Ovary (tissue), 9 donors: ENCODE data around the gene PALLD. TPM values are rescaled to one million over a fixed set of nuclear protein-coding genes. Genes with fewer than 3 reads are reported as not detected.

Source experiments
- DNase-seq, 5 donors: peaks; one replicate each; pipeline ENCODE4 v3.0.0-alpha.2; 2019 to 2020
- H3K27ac ChIP-seq, 2 donors: fragments of 200-600 bp; one replicate each; pipeline versions ENCODE4 v1.5.1 to v1.8.0; 2019 to 2022
- H3K27me3 ChIP-seq: fragments of 200-600 bp; one replicate; pipeline ENCODE4 v1.8.0; 2022
- H3K36me3 ChIP-seq: fragments of 200-600 bp; sonication (generic); one replicate; pipeline ENCODE4 v1.5.1; 2019
- H3K4me1 ChIP-seq: one replicate; pipeline ENCODE4 v1.8.1; 2013; ENCODE audit warnings: mild to moderate bottlenecking, moderate library complexity; ENCODE audit not compliant: insufficient read depth
- H3K4me3 ChIP-seq: fragments of 200-600 bp; sonication (generic); one replicate; pipeline ENCODE4 v1.5.1; 2017
- H3K9me3 ChIP-seq, 2 donors: fragments of 200-600 bp in 1 of 2; sonication (generic) in 1 of 2; one replicate each; pipeline versions ENCODE4 v1.5.1 to v1.8.1; 2013 to 2019; ENCODE audit warnings: mild to moderate bottlenecking in 1 of 2, moderate library complexity in 1 of 2
- EP300 ChIP-seq: sonication (generic); formaldehyde crosslinking; IDR thresholded peaks from one replicate; pipeline ENCODE4 v1.6.1; 2017; ENCODE audit warnings: antibody characterized with exemption
- POLR2A ChIP-seq: fragments of 450-650 bp; IDR thresholded peaks from one replicate; pipeline ENCODE4 v1.6.1; 2017; ENCODE audit warnings: antibody characterized with exemption, mild to moderate bottlenecking, moderate library complexity
- WGBS, 3 donors: extraction: QIAGEN DNeasy Blood & Tissue Kit in 1 of 3; methylation state at CpG; one replicate each; pipeline versions ENCODE4 v1.1.5 to v1.1.7; 2013 to 2017; 5-methylcytosine and 5-hydroxymethylcytosine counted together
- intact Hi-C, 4 donors: fragments of 100-400 bp; cut with DNase I; formaldehyde crosslinking; loops; one replicate each; pipeline versions ENCODE4 v1.11.0 to v1.15.1; 2022 to 2023
- polyA plus RNA-seq, 2 donors: library from polyadenylated mRNA; stranded (reverse); fragments of 200-250 nt in 1 of 2; fragments of 350-450 nt in 1 of 2; fragmentation: Illumina TruSeq in 1 of 2; extraction: RNeasy Lipid Tissue Mini Kit (QIAGEN cat#74804) in 1 of 2; gene quantifications; one replicate each; pipeline ENCODE4 v1.2.3, GENCODE V29; 2013 to 2014
- total RNA-seq, 7 donors: library from RNA; depleted of rRNA in 2 of 7; stranded (reverse); fragments of >200 nt in 2 of 7; fragmentation: NEBNext Ultra II Directional in 3 of 7; extraction: Animal tissue kit (Norgen Biotek cat#: 25700) in 3 of 7; gene quantifications; one replicate each; pipeline versions ENCODE4 v1.1.0 to v1.2.4, GENCODE V29; 2016 to 2023
- TF ChIP-seq, protein P1 (sequence below), 3 donors: fragments of 450-650 bp in 2 of 3; fragments of 200-600 bp in 1 of 3; IDR thresholded peaks; one replicate each; pipeline versions ENCODE4 v1.5.1 to v1.8.0; 2016 to 2022; ENCODE audit warnings: antibody characterized with exemption in 3 of 3, mild to moderate bottlenecking in 1 of 3
- donor health status: DM: no; HTN: no; CAD: no; lungs with moderate emphysema.
- donor health status: DM: no; HTN: no; CAD: no.
- donor health status: Bipolar disorder and iron deficiency.
- donor health status: DM: yes; HTN: yes; CAD: no.
- donor health status: DM: no; HTN: no; CAD: no.
- donor health status: DM: yes; HTN: yes; CAD: no.

The PALLD gene
- total and polyA plus RNA-seq, 9 donors = 96.8 to 605 (median 137) TPM

DNA sequence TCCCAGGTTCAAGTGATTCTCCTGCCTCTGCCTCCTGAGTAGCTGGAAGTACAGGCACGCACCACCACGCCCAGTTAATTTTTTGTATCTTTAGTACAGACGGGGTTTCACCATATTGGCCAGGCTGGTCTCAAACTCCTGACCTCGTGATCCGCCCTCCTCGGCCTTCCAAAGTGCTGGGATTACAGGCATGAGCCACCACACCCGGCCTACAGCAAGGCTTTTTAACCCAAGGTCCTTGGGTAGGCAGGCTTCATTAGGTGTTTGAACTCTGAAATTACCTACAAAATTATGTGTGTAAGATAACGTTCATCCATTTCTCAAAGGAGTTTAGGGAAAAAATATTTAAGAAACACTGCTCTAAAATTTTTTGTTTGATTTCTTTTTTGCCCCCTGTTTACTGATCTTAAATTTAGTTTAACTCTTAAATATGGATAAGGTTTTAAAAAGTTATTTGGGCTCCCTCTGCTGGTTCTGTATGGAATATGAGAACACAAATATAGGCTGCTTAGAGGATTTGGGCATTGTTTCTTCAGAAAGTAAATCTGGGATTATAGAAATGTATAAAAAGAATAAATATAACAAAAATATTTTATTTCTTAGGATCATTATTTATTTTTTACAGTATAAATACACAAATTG is 420.4 kb downstream of the PALLD start:
- Histone ChIP-seq H3K4me3 (no peak overlapping the region), H3K36me3 (no peaks in the 10 kb centered on the region), H3K27me3 (no peaks in the 10 kb centered on the region), H3K9me3 (no peaks in the 10 kb centered on the region), H3K27ac (no peak overlapping the region), H3K4me1 (no peaks in the 10 kb centered on the region)
- DNase-seq = no peak
- intact Hi-C loops = loop anchor here (5.0 to 10.0 kb wide), 3 partner anchors 82 to 205 kb away; no protein-coding TSS in a partner anchor
- 50 to 60% (median 53%) methylated on average over 8 of the region's 8 CpGs for WGBS, 3 donors
- TF ChIP-seq, protein P1, sequence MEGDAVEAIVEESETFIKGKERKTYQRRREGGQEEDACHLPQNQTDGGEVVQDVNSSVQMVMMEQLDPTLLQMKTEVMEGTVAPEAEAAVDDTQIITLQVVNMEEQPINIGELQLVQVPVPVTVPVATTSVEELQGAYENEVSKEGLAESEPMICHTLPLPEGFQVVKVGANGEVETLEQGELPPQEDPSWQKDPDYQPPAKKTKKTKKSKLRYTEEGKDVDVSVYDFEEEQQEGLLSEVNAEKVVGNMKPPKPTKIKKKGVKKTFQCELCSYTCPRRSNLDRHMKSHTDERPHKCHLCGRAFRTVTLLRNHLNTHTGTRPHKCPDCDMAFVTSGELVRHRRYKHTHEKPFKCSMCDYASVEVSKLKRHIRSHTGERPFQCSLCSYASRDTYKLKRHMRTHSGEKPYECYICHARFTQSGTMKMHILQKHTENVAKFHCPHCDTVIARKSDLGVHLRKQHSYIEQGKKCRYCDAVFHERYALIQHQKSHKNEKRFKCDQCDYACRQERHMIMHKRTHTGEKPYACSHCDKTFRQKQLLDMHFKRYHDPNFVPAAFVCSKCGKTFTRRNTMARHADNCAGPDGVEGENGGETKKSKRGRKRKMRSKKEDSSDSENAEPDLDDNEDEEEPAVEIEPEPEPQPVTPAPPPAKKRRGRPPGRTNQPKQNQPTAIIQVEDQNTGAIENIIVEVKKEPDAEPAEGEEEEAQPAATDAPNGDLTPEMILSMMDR (IDR thresholded peaks at IDR 0.05) = peak; percentile 38 to 67 (median 58)
- no peak for TF ChIP-seq POLR2A
- TF ChIP-seq EP300 = no peak

DNA sequence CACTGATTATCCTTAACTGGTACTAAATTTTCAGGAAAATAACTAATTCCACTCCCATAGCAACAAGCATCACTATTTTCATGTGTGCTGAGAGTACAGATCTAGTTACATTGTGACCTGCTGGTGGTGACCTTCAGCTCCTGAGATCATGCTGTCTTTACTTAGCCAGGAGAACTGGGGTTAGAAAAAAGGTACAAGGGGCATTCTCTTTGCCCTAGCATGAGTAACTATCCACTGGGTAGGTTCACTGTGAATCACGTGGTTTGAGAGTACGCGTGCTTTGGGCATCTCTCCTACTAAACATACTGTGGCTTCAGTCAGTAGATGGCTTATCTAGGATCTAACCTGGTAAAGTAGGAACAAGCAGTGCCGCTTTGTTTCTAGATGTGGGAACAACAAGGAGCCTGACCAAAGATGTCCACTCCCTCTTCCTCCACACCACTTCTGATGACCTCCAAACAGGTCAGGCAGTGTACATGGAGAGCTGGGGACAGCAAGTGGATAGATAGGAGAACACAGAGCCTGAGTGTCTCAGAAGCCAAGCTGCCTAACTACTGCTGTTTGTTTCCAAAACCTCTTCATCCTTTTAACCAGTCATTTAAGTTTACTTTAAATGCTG is 423.0 kb downstream of the PALLD start:
- Histone ChIP-seq H3K27ac (no peak overlapping the region), H3K36me3 (no peaks in the 10 kb centered on the region), H3K9me3 (no peaks in the 10 kb centered on the region), H3K4me3 (no peak overlapping the region), H3K4me1 (no peaks in the 10 kb centered on the region), H3K27me3 (no peaks in the 10 kb centered on the region)
- no peak for DNase-seq
- TF ChIP-seq, protein P1 (IDR thresholded peaks at IDR 0.05) = no peak
- TF ChIP-seq EP300 (no peak), POLR2A (no peak)
- 80 to 81% (median 80%) methylated on average over 4 of the region's 4 CpGs for WGBS, 3 donors
- intact Hi-C loops = loop anchor here (5.0 to 10.0 kb wide), 5 partner anchors 85 to 565 kb away; no protein-coding TSS in a partner anchor

DNA sequence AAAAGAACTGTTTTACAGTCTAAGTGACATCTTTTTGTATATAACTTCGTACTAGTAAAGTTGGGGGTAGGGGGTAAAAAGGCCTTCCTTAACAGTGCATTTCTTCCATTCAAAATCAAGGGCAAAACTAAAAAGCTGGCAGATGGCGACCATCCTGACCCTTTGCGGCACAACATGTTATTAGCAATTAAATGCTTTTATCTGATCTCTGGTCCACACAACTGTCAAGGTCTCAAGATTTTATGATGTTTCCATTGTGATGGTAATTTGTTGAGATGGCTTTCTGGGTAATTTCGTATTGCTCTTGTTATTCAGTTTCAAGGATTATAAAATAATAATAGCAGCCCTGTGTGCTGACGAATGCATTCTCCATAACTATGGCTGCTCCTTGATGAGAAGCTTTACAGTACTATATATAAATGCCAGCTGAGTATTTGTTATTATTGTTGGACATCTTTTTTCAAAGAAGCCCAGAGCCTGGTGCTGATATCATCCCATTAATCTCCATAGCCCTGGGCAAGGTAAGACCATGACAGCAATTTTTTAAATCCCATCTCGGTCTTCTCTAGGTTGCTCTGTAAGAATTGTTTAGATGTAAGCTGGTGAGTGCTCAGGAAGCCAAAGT is 423.7 kb downstream of the PALLD start:
- no peak for DNase-seq
- TF ChIP-seq, protein P1 (IDR thresholded peaks at IDR 0.05) = no peak
- TF ChIP-seq POLR2A (no peak), EP300 (no peak)
- no peak overlapping the region for H3K4me3 ChIP-seq
- no peak overlapping the region for H3K27ac ChIP-seq
- no peaks in the 10 kb centered on the region for H3K4me1 ChIP-seq
- H3K9me3 ChIP-seq = no peaks in the 10 kb centered on the region
- 77 to 82% (median 80%) methylated on average over 6 of the region's 6 CpGs for WGBS, 3 donors
- H3K27me3 ChIP-seq = no peaks in the 10 kb centered on the region
- intact Hi-C loops = loop anchor here in 1 of 4 donors (5.0 to 10.0 kb wide), 3 partner anchors 208 to 564 kb away; no protein-coding TSS in a partner anchor
- H3K36me3 ChIP-seq = no peaks in the 10 kb centered on the region

DNA sequence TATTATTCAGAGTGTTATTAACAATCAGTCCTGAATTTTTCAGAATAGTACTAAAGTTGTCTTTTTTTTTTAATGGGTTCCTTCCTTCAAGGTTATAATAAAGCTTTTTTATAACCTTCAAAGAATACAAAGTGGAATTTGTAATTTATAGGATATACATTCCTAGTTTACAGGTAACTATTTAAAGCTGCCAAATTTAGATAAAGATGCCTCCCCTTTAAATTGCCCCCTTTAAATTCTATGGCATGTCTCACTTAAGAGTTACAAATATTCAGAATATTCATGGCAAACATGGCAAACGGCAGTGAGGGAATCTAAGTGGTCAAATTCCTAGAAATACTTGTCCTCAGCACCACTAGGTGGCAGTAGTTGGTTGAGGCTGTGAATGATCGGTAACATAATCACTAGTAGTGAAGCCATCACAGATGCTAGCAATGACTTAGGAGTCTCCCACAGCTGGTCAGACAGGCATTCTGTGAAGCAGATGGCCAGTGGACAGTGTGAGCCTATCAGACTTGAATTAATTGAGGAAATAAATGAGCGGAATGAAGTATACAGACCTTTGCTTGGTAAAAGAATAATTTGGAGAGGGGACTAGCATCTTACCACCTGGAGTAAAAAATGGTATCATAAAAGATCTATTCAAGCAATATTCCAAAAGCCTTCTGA is 426.8 kb downstream of the PALLD start:
- no peaks in the 10 kb centered on the region for H3K36me3 ChIP-seq
- DNase-seq = peak in 3 of 5 donors; percentile 38 to 66 (median 64)
- no peak overlapping the region for H3K27ac ChIP-seq
- H3K4me1 ChIP-seq = no peaks in the 10 kb centered on the region
- TF ChIP-seq, protein P1 (IDR thresholded peaks at IDR 0.05) = peak; percentile 66 to 75 (median 70)
- no peak for TF ChIP-seq POLR2A
- WGBS, 3 donors = 14 to 25% (median 25%) methylated on average over 3 of the region's 3 CpGs
- intact Hi-C loops = loop anchor here in 1 of 4 donors (5.0 to 10.0 kb wide), 3 partner anchors 211 to 561 kb away; no protein-coding TSS in a partner anchor
- H3K4me3 ChIP-seq = no peak overlapping the region
- H3K9me3 ChIP-seq = no peaks in the 10 kb centered on the region
- no peaks in the 10 kb centered on the region for H3K27me3 ChIP-seq
